GM12878 (cell line): Measurements from ENCODE around the gene SF1. TPM values are rescaled to one million over a fixed set of nuclear protein-coding genes. Genes with fewer than 3 reads are reported as not detected.
A peak's percentile ranks its signal among the peaks of the same experiment; 100 is the strongest.

Experiments
- ATAC-seq: fragments of 200-7000 bp; cut with Tn5 transposase; 3 replicates; pipeline ENCODE4 v1.9.1; 2020; ENCODE audit warnings: mild to moderate bottlenecking, moderate library complexity
- BruUV-seq: library from RNA; stranded (reverse); fragments of 400-500 nt; replicated peaks from 2 replicates; lab custom pipeline; 2021; lab: Mats Ljungman, UMichigan
- CTCF ChIA-PET: fragments of 300-600 bp; sonication (Branson Sonifier 250); formaldehyde crosslinking; extraction: SDS; loops from one replicate; lab custom pipeline; 2021; ENCODE audit warnings: inconsistent platforms; lab: Yijun Ruan, JAX
- POLR2A ChIA-PET: fragments of 350-600 bp; formaldehyde crosslinking; extraction: SDS; loops from one replicate; lab custom pipeline; 2021; ENCODE audit warnings: inconsistent platforms; lab: Charles Lee
- RAD21 ChIA-PET: fragments of 300-600 bp; sonication (Branson Sonifier 250); formaldehyde crosslinking; loops from one replicate; lab custom pipeline; 2023; ENCODE audit warnings: antibody characterized with exemption; ENCODE audit not compliant: unreplicated experiment; lab: Charles Lee
- SMC1A ChIA-PET: fragments of 300-600 bp; sonication (Branson Sonifier 250); formaldehyde crosslinking; loops from one replicate; lab custom pipeline; 2023; ENCODE audit not compliant: unreplicated experiment, uncharacterized antibody; lab: Charles Lee
- DNase-seq: peaks from one replicate; pipeline ENCODE4 v3.0.0-alpha.2; 2011; ENCODE audit warnings: low read depth, low spot score
- FAIRE-seq: peaks from 3 replicates; lab custom pipeline; 2011; peaks lifted over from hg19 to GRCh38; lab: Jason Lieb, UNC
- H2AFZ ChIP-seq: 2 replicates; pipeline ENCODE4 v1.6.0; 2011; ENCODE audit warnings: low read depth, low read length, control low read depth; ENCODE audit not compliant: control insufficient read depth
- H3K27ac ChIP-seq: 2 replicates; pipeline ENCODE4 v1.5.1; 2011; ENCODE audit warnings: control low read depth; ENCODE audit not compliant: control insufficient read depth, insufficient read depth
- H3K27me3 ChIP-seq, 2 experiments: replicated peaks in 1 of 2; 2 replicates each; pipeline versions ENCODE4 v1.6.0 to v1.6.1; 2011; ENCODE audit warnings: low read length in 1 of 2; ENCODE audit not compliant: control insufficient read depth in 2 of 2, insufficient read depth in 2 of 2
- H3K36me3 ChIP-seq, 2 experiments: 2 replicates each; pipeline ENCODE4 v1.5.1; 2011; ENCODE audit warnings: low read length in 1 of 2; ENCODE audit not compliant: control insufficient read depth in 2 of 2, insufficient read depth in 2 of 2
- H3K4me1 ChIP-seq: 2 replicates; pipeline ENCODE4 v1.6.1; 2011; ENCODE audit warnings: mild to moderate bottlenecking, low read length, moderate library complexity, mixed read lengths; ENCODE audit not compliant: control insufficient read depth, insufficient read depth
- H3K4me2 ChIP-seq: 2 replicates; pipeline ENCODE4 v1.6.0; 2011; ENCODE audit warnings: control low read depth; ENCODE audit not compliant: control insufficient read depth, insufficient read depth
- H3K4me3 ChIP-seq: fragments of 200-600 bp; sonication (generic); 2 replicates; pipeline ENCODE4 v1.5.1; 2016
- H3K79me2 ChIP-seq: 2 replicates; pipeline ENCODE4 v1.6.0; 2011; ENCODE audit warnings: low read length; ENCODE audit not compliant: control insufficient read depth, insufficient read depth
- H3K9ac ChIP-seq: 2 replicates; pipeline ENCODE4 v1.8.0; 2011; ENCODE audit warnings: low read length, control low read depth, mixed read lengths; ENCODE audit not compliant: control insufficient read depth, insufficient read depth
- H3K9me3 ChIP-seq: replicated peaks from 3 replicates; pipeline ENCODE4 v1.5.1; 2011; ENCODE audit warnings: mild to moderate bottlenecking, low read length; ENCODE audit not compliant: control insufficient read depth, insufficient read depth
- H4K20me1 ChIP-seq: 2 replicates; pipeline ENCODE4 v1.6.0; 2011; ENCODE audit not compliant: control insufficient read depth, insufficient read depth
- IKZF1 ChIP-seq: fragments of 450-650 bp; conservative IDR thresholded peaks from 2 replicates; pipeline ENCODE4 v1.6.1; 2017; ENCODE audit warnings: antibody characterized with exemption, mild to moderate bottlenecking
- IKZF2 ChIP-seq, 2 experiments: fragments of 450-650 bp; IDR thresholded peaks; 2 replicates each; pipeline ENCODE4 v1.6.1; 2017; ENCODE audit warnings: mild to moderate bottlenecking in 2 of 2, moderate library complexity in 2 of 2
- POLR2A ChIP-seq: IDR thresholded peaks from 2 replicates; pipeline ENCODE4 v1.6.1; 2011; ENCODE audit warnings: low read depth, mild to moderate bottlenecking, low read length
- SMARCA5 ChIP-seq: fragments of 450-650 bp; IDR thresholded peaks from 2 replicates; pipeline ENCODE4 v1.6.1; 2017; ENCODE audit warnings: mild to moderate bottlenecking
- YY1 ChIP-seq: IDR thresholded peaks from 2 replicates; pipeline ENCODE4 v1.6.1; 2011; ENCODE audit warnings: low read depth, mild to moderate bottlenecking, low read length
- WGBS: methylation state at CpG from one replicate; pipeline ENCODE4 v1.1.6; 2016; ENCODE audit warnings: low lambda C conversion rate; ENCODE audit not compliant: insufficient replicate concordance, insufficient coverage; ENCODE audit errors: missing lambda C conversion rate; 5-methylcytosine and 5-hydroxymethylcytosine counted together
- in situ Hi-C: fragments of 300-500 bp; cut with MboI; formaldehyde crosslinking; loops from 9 replicates; pipeline ENCODE4 v1.14.3; 2018; ENCODE audit warnings: mixed read lengths
- intact Hi-C: fragments of 100-400 bp; cut with micrococcal nuclease; formaldehyde crosslinking; loops from one replicate; pipeline ENCODE4 v1.14.2; 2022; ENCODE audit not compliant: unreplicated experiment
- polyA plus RNA-seq, 11 experiments: library from polyadenylated mRNA; depleted of rRNA in 4 of 11; unstranded in 6 of 11; stranded (reverse) in 5 of 11; fragments of >200 nt; fragmentation: Nextera tagmentation in 4 of 11; fragmentation: Illumina TruSeq in 1 of 11; extraction: Ambion mirVana in 4 of 11; extraction: Trizol in 1 of 11; gene quantifications; 1 replicate in 1 of 11; 2 replicates in 10 of 11; pipeline versions ENCODE4 v1.2.1 to v1.2.3, GENCODE V29; 2011 to 2016; ENCODE audit warnings: inconsistent platforms in 2 of 11, missing spikeins in 2 of 11, low read depth in 1 of 11
- total RNA-seq, 4 experiments: library from RNA; depleted of rRNA in 3 of 4; stranded (reverse); fragments of >200 nt in 3 of 4; fragmentation: Illumina TruSeq in 1 of 4; extraction: Trizol in 1 of 4; gene quantifications; 2 replicates each; pipeline versions ENCODE4 v1.2.1 to v1.2.3, GENCODE V29; 2013 to 2021

The SF1 gene
- total and polyA plus RNA-seq, 10 of the 15 experiments (the other 5 are each of a cell fraction or from before 2014, with no cell fraction given): 13.6 to 337 (median 103) TPM

DNA sequence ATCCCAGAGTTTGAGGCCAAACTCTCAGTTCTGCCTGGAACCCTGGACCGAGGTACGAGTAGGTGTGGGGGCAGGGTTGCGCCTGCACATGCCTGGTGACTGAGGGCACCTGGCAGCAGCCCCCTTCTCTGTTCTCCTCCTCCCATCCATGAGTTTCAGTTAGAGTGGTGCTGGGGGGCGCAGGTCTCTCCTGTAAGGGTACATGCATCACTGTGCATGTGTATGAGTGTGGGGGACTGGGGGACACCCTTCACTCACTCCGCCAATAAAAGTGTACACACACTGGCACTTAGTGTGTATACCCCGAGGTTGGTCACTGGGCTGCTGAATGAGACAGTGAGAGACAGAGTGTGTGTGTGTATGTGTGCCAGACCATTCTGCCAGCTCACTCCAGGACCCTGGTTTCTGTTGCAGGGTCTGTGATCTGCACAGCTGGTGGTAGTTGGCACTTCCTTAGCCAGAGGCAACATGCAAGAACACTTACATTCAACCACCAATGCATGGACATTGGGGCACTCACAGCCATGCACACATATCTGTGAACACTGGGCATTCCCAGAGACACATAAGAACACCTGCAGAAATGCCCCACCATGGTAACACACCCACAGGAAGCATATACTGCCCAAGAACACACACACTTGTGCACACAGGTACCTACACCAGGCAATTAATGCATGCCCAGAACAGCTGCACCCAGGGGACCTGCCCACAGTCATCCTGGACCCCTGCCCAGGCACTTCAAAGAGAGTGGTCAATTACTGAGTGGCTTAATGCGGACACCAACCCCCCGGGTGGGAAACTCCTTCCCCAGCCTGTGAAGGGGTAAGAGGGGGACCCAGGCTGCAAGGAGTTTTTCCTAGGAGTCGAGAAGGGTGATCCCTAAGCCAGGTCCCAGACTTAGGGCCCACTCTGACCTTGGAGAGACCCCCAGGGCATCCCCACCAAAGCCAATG, 54.2 kb downstream of the SF1 start:
- ChIA-PET POLR2A (no interaction called here), RAD21 (interaction anchor here (1.0 kb wide), 1 partner anchor 10 kb away, joined by 4 read pairs; no protein-coding TSS in a partner anchor), CTCF (interaction anchor here (0.6 to 4.1 kb wide), 3 partner anchors 19 to 61 kb away, joined by 4 to 17 read pairs (median 4); no protein-coding TSS in a partner anchor), SMC1A (interaction anchor here (0.7 kb wide), 1 partner anchor 10 kb away, joined by 3 read pairs; no protein-coding TSS in a partner anchor)
- H3K9ac ChIP-seq: no peak overlapping the region
- H3K4me2 ChIP-seq: peak overlapping the region; percentile 94
- H3K4me3 ChIP-seq: peak overlapping the region; percentile 97; the same call in 1 of the 2 replicates
- in situ Hi-C loops (no loop called here), intact Hi-C loops (loop anchor here (2.0 kb wide), 2 partner anchors 35 to 71 kb away; no protein-coding TSS in a partner anchor)
- DNase-seq: no peak
- no peaks in the 10 kb centered on the region for H3K79me2 ChIP-seq
- H3K4me1 ChIP-seq: peaks cover 10% of the 10 kb centered on the region
- H4K20me1 ChIP-seq: no peaks in the 10 kb centered on the region
- H2AFZ ChIP-seq: peak overlapping the region; percentile 77
- H3K27me3 ChIP-seq: peaks cover 3 to 9% of the 10 kb centered on the region in 2 experiments; a peak in 2 of 4 replicates
- BruUV-seq: no TSS peak
- H3K9me3 ChIP-seq: no peaks in the 10 kb centered on the region
- FAIRE-seq: peak; percentile 49
- no peaks in the 10 kb centered on the region for H3K36me3 ChIP-seq
- peak; percentile 29; the same call in 1 of the 2 replicates for TF ChIP-seq SMARCA5
- no peak for TF ChIP-seq YY1
- peak; percentile 47; the same call in 1 of the 2 replicates for TF ChIP-seq IKZF1
- TF ChIP-seq POLR2A: no peak
- 0 out of 4 replicates have a peak, but pooled peaks of 1 of the 2 experiments have one; percentile 9 for TF ChIP-seq IKZF2 (IDR thresholded peaks at IDR 0.05)
- H3K27ac ChIP-seq: no peak overlapping the region; the same call in 1 of the 2 replicates
- 29% methylated on average over 9 of the region's 9 CpGs for WGBS
- ATAC-seq: peak; percentile 51
